Neural progenitor cell (in vitro differentiated cells): ENCODE data around the gene FANCD2. TPM values are rescaled to one million over a fixed set of nuclear protein-coding genes. Genes with fewer than 3 reads are reported as not detected.
"Not testable (repeated sequence)": the region's sequence is repeated elsewhere in the genome, so short reads cannot be mapped to it uniquely, and the experiment has no call there.

Experiments used
- DNase-seq: peaks from one replicate; pipeline ENCODE4 v3.0.0-alpha.2; 2016; ENCODE audit warnings: low spot score
- H2AFZ ChIP-seq: fragments of 200-600 bp; sonication (generic); replicated peaks from 2 replicates; pipeline ENCODE4 v1.6.1; 2016; ENCODE audit warnings: antibody characterized with exemption
- H3F3A ChIP-seq: fragments of 200-600 bp; sonication (generic); 2 replicates; pipeline ENCODE4 v1.6.1; 2016; ENCODE audit warnings: antibody characterized with exemption, low read depth
- H3K27ac ChIP-seq: fragments of 200-600 bp; sonication (generic); 2 replicates; pipeline ENCODE4 v1.5.1; 2016; ENCODE audit warnings: mild to moderate bottlenecking
- H3K27me3 ChIP-seq: fragments of 200-600 bp; sonication (generic); 2 replicates; pipeline ENCODE4 v1.6.1; 2016; ENCODE audit warnings: mild to moderate bottlenecking, moderate library complexity
- H3K36me3 ChIP-seq: fragments of 200-600 bp; sonication (generic); 2 replicates; pipeline ENCODE4 v1.5.1; 2016
- H3K4me1 ChIP-seq: fragments of 200-600 bp; sonication (generic); 2 replicates; pipeline ENCODE4 v1.6.1; 2016; ENCODE audit warnings: mixed run types
- H3K4me2 ChIP-seq: fragments of 200-600 bp; sonication (generic); 2 replicates; pipeline ENCODE4 v1.6.1; 2016
- H3K4me3 ChIP-seq: fragments of 200-600 bp; sonication (generic); 2 replicates; pipeline ENCODE4 v1.5.1; 2016
- H3K79me2 ChIP-seq: fragments of 200-600 bp; sonication (generic); 2 replicates; pipeline ENCODE4 v1.6.1; 2016; ENCODE audit warnings: low read depth
- H3K9ac ChIP-seq: fragments of 200-600 bp; sonication (generic); 2 replicates; pipeline ENCODE4 v1.6.1; 2016
- H3K9me3 ChIP-seq: fragments of 200-600 bp; sonication (generic); 2 replicates; pipeline ENCODE4 v1.5.1; 2016; ENCODE audit warnings: low read depth
- H4K20me1 ChIP-seq: fragments of 200-600 bp; sonication (generic); 2 replicates; pipeline ENCODE4 v1.6.1; 2016; ENCODE audit warnings: low read depth
- H3K27ac Mint-ChIP-seq: 3 replicates; pipeline ENCODE4 v1.8.0; 2021; ENCODE audit warnings: mixed read lengths
- H3K27me3 Mint-ChIP-seq: 2 replicates; pipeline ENCODE4 v1.8.0; 2022; ENCODE audit warnings: low read depth, mild to moderate bottlenecking, inconsistent platforms, moderate library complexity, mixed read lengths; ENCODE audit not compliant: insufficient read depth
- H3K36me3 Mint-ChIP-seq: 3 replicates; pipeline ENCODE4 v1.8.0; 2021; ENCODE audit warnings: mixed read lengths
- H3K4me1 Mint-ChIP-seq: 3 replicates; pipeline ENCODE4 v1.8.0; 2021; ENCODE audit warnings: mixed read lengths
- H3K4me3 Mint-ChIP-seq: 3 replicates; pipeline ENCODE4 v1.8.0; 2021; ENCODE audit warnings: mild to moderate bottlenecking, moderate library complexity, mixed read lengths
- H3K9me3 Mint-ChIP-seq: 3 replicates; pipeline ENCODE4 v1.8.0; 2020; ENCODE audit warnings: mixed read lengths
- EZH2 ChIP-seq: fragments of 200-600 bp; sonication (generic); IDR thresholded peaks from 2 replicates; pipeline ENCODE4 v1.6.1; 2017; ENCODE audit warnings: antibody characterized with exemption, mild to moderate bottlenecking, moderate library complexity
- EZH2phosphoT487 ChIP-seq: fragments of 200-600 bp; sonication (generic); IDR thresholded peaks from 2 replicates; pipeline ENCODE4 v1.6.1; 2017; ENCODE audit warnings: antibody characterized with exemption
- total RNA-seq: library from RNA; depleted of rRNA; stranded (reverse); fragments of >200 nt; gene quantifications from 2 replicates; pipeline ENCODE4 v1.2.3, GENCODE V29; 2015; ENCODE audit warnings: low replicate concordance
- TF ChIP-seq, protein P1 (sequence below): fragments of 200-600 bp; sonication (generic); IDR thresholded peaks from 2 replicates; pipeline ENCODE4 v1.5.1; 2017; ENCODE audit warnings: antibody characterized with exemption, mild to moderate bottlenecking

The FANCD2 gene
- total RNA-seq, 1 donor from 2014 or later = 117 TPM

DNA sequence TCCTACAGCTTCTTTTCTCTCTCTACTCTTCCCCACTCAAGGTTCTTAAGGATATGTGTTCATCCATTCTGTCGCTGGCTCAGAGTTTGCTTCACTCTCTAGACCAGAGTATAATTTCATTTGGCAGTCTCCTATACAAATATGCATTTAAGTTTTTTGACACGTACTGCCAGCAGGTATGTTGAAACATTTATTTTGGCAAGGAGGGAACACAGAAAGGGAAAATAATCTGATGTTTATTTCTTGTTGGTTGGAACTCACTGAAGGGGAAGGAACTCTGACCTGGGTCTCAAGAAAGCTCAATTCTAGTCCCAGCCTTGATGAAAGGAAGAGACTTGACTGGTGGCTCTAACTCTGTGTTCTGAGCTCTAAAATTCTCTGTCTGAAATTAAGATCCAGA lies 21.6 kb downstream of the FANCD2 start:
- no peak overlapping the region for H3K27ac ChIP-seq
- no peaks in the 10 kb centered on the region for H3K9me3 ChIP-seq
- Mint-ChIP-seq H3K27ac (no peak overlapping the region), H3K4me3 (no peak overlapping the region), H3K27me3 (peaks cover 2% of the 10 kb centered on the region), H3K36me3 (peaks cover 24% of the 10 kb centered on the region), H3K4me1 (no peaks in the 10 kb centered on the region), H3K9me3 (no peaks in the 10 kb centered on the region)
- no peaks in the 10 kb centered on the region for H3K4me1 ChIP-seq
- H3F3A ChIP-seq = no peaks in the 10 kb centered on the region
- H3K4me2 ChIP-seq = no peak overlapping the region
- H4K20me1 ChIP-seq = no peaks in the 10 kb centered on the region
- H3K79me2 ChIP-seq = no peaks in the 10 kb centered on the region
- DNase-seq = no peak
- no peak overlapping the region for H3K4me3 ChIP-seq
- TF ChIP-seq, protein P1, sequence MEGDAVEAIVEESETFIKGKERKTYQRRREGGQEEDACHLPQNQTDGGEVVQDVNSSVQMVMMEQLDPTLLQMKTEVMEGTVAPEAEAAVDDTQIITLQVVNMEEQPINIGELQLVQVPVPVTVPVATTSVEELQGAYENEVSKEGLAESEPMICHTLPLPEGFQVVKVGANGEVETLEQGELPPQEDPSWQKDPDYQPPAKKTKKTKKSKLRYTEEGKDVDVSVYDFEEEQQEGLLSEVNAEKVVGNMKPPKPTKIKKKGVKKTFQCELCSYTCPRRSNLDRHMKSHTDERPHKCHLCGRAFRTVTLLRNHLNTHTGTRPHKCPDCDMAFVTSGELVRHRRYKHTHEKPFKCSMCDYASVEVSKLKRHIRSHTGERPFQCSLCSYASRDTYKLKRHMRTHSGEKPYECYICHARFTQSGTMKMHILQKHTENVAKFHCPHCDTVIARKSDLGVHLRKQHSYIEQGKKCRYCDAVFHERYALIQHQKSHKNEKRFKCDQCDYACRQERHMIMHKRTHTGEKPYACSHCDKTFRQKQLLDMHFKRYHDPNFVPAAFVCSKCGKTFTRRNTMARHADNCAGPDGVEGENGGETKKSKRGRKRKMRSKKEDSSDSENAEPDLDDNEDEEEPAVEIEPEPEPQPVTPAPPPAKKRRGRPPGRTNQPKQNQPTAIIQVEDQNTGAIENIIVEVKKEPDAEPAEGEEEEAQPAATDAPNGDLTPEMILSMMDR = no peak
- no peak for TF ChIP-seq EZH2phosphoT487
- TF ChIP-seq EZH2 = no peak
- H2AFZ ChIP-seq = no peak overlapping the region
- peaks cover 4% of the 10 kb centered on the region for H3K36me3 ChIP-seq
- no peak overlapping the region for H3K9ac ChIP-seq
- no peaks in the 10 kb centered on the region for H3K27me3 ChIP-seq

DNA sequence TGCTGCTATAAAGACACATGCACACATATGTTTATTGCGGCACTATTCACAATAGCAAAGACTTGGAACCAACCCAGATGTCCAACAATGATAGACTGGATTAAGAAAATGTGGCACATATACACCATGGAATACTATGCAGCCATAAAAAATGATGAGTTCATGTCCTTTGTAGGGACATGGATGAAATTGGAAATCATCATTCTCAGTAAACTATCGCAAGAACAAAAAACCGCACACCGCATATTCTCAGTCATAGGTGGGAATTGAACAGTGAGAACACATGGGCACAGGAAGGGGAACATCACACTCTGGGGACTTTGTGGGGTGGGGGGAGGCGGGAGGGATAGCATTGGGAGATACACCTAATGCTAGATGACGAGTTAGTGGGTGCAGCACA lies 26.8 kb downstream of the FANCD2 start:
- not testable (repeated sequence) for H3K27ac ChIP-seq, H3K27me3 ChIP-seq, DNase-seq, H3K27me3 Mint-ChIP-seq, H3K9me3 ChIP-seq, H3K4me1 Mint-ChIP-seq, H3F3A ChIP-seq, H3K4me2 ChIP-seq, H3K4me1 ChIP-seq, H3K9me3 Mint-ChIP-seq, H3K4me3 Mint-ChIP-seq, H3K79me2 ChIP-seq, H3K27ac Mint-ChIP-seq, H2AFZ ChIP-seq, H3K9ac ChIP-seq, H3K4me3 ChIP-seq, H4K20me1 ChIP-seq
- peaks cover 24% of the 10 kb centered on the region for H3K36me3 Mint-ChIP-seq
- H3K36me3 ChIP-seq = peaks cover 14% of the 10 kb centered on the region

DNA sequence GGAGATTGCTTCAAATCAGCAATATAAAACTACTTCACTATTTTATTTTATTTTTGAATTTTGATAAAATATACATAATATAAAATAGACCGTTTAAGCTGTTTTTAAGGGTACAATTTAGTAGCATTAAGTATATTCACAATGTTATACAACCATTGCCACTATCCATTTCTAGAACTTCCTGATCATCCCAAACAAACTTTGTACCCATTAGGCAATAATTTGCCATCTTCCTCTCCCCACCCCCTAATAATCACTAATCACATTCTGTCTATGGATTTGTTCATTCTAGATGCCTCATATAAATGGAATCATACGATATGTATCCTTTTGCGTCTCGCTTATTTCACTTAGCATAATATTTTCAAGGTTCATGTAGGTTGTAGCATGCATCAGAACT lies 28.9 kb downstream of the FANCD2 start:
- H3K27me3 Mint-ChIP-seq = no peaks in the 10 kb centered on the region
- H3K36me3 Mint-ChIP-seq = peaks cover 19% of the 10 kb centered on the region
- Histone ChIP-seq H3K27me3 (no peaks in the 10 kb centered on the region), H3K4me1 (no peaks in the 10 kb centered on the region), H3K27ac (no peak overlapping the region), H3K4me2 (no peak overlapping the region), H3F3A (no peaks in the 10 kb centered on the region), H2AFZ (no peak overlapping the region), H3K79me2 (no peaks in the 10 kb centered on the region), H3K9me3 (no peaks in the 10 kb centered on the region), H3K9ac (no peak overlapping the region), H3K36me3 (peaks cover 20% of the 10 kb centered on the region), H3K4me3 (no peak overlapping the region), H4K20me1 (no peaks in the 10 kb centered on the region)
- H3K4me3 Mint-ChIP-seq = no peak overlapping the region
- no peaks in the 10 kb centered on the region for H3K9me3 Mint-ChIP-seq
- TF ChIP-seq EZH2phosphoT487 (no peak), EZH2 (no peak)
- TF ChIP-seq, protein P1 = no peak
- H3K27ac Mint-ChIP-seq = no peak overlapping the region
- no peaks in the 10 kb centered on the region for H3K4me1 Mint-ChIP-seq
- DNase-seq = no peak

DNA sequence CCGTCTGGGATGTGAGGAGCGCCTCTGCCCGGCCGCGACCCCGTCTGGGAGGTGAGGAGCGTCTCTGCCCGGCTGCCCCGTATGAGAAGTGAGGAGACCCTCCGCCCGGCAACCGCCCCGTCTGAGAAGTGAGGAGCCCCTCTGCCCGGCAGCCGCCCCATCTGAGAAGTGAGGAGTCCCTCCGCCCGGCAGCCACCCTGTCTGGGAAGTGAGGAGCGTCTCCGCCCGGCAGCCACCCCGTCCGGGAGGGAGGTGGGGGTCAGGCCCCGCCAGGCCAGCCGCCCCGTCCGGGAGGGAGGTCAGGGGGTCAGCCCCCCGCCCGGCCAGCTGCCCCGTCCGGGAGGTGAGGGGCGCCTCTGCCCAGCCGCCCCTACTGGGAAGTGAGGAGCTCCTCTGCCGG lies 43.8 kb downstream of the FANCD2 start:
- H3K36me3 ChIP-seq = peaks cover 28% of the 10 kb centered on the region
- Mint-ChIP-seq H3K9me3 (peaks cover 12% of the 10 kb centered on the region), H3K36me3 (peaks cover 44% of the 10 kb centered on the region)
- H3K9me3 ChIP-seq, H3K27ac Mint-ChIP-seq, H3F3A ChIP-seq, H3K27ac ChIP-seq, H3K4me2 ChIP-seq, H3K79me2 ChIP-seq, H3K4me3 ChIP-seq, H3K4me1 ChIP-seq, H3K9ac ChIP-seq, H3K27me3 Mint-ChIP-seq, H2AFZ ChIP-seq, H3K4me3 Mint-ChIP-seq, H3K4me1 Mint-ChIP-seq, DNase-seq, H4K20me1 ChIP-seq, H3K27me3 ChIP-seq: not testable (repeated sequence)
